HUES48 (cell line): ENCODE results near the gene CARMIL1.

ENCODE experiments used
- H3K27ac ChIP-seq: one replicate; pipeline ENCODE4 v1.7.0; 2013; ENCODE audit warnings: low read depth, low read length, inconsistent platforms
- H3K27me3 ChIP-seq: 2 replicates; pipeline ENCODE4 v1.6.1; 2013; ENCODE audit warnings: mild to moderate bottlenecking, low read length; ENCODE audit not compliant: control insufficient read depth, insufficient read depth
- H3K36me3 ChIP-seq: 2 replicates; pipeline ENCODE4 v1.6.1; 2013; ENCODE audit warnings: low read length; ENCODE audit not compliant: control insufficient read depth, insufficient read depth
- H3K4me1 ChIP-seq: 2 replicates; pipeline ENCODE4 v1.6.1; 2013; ENCODE audit warnings: mild to moderate bottlenecking, low read length; ENCODE audit not compliant: control insufficient read depth, insufficient read depth
- H3K4me3 ChIP-seq: 2 replicates; pipeline ENCODE4 v1.5.1; 2013; ENCODE audit warnings: mild to moderate bottlenecking, low read depth, low read length
- H3K9ac ChIP-seq: 2 replicates; pipeline ENCODE4 v1.6.1; 2013; ENCODE audit warnings: mild to moderate bottlenecking, low read depth, low read length, moderate library complexity
- H3K9me3 ChIP-seq: 2 replicates; pipeline ENCODE4 v1.6.1; 2013; ENCODE audit warnings: low read length; ENCODE audit not compliant: control insufficient read depth, insufficient read depth

CARMIL1 gene

DNA sequence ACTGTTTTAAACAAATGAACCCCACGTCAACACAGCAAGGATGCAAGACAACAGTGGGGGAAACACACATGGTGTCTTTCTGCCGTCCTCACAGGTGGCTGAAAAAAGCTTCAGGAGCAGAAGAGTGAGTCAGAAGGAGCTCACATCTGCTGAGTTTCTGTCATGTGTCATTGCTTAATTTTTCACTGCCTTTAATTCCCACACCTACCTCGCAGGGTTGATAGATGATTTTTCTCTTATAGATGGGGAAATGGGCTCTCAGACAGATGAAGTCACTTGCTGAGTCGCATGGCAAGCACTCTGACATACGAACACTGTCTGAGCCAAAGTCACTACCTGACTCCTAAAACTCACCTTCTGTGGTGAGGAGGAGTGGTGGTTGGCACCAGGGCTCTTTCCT, 28.3 kb upstream of the CARMIL1 start:
- Histone ChIP-seq H3K9ac (no peak overlapping the region), H3K9me3 (no peaks in the 10 kb centered on the region), H3K27ac (no peak overlapping the region), H3K4me3 (no peak overlapping the region), H3K4me1 (no peaks in the 10 kb centered on the region), H3K27me3 (no peaks in the 10 kb centered on the region), H3K36me3 (no peaks in the 10 kb centered on the region)

GRCh38 chr6:25251426-25251825, 27.7 kb upstream of the CARMIL1 start:
- Histone ChIP-seq H3K4me1 (no peaks in the 10 kb centered on the region), H3K27ac (no peak overlapping the region), H3K9me3 (no peaks in the 10 kb centered on the region), H3K27me3 (no peaks in the 10 kb centered on the region), H3K36me3 (no peaks in the 10 kb centered on the region), H3K4me3 (no peak overlapping the region), H3K9ac (no peak overlapping the region)

DNA sequence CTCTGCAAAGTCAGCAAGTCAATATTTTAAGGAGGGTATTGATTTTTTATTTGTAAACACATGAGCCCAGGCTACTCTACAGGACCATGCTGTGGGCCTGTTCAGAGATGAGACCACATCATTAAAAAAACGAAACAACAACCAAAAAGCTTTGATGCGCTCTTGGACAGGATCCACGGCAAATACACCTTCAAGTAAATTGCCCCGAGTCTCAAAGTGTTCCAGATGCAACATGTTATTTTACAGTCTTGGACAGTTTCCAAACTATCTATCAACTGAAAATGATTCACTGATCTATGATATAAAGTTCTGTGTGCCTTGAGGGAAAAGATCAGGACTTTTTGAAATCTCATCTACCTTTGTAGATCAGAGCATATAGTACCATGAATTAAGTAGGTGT, 25.8 kb upstream of the CARMIL1 start:
- no peaks in the 10 kb centered on the region for H3K27me3 ChIP-seq
- H3K4me3 ChIP-seq, result no peak overlapping the region
- no peaks in the 10 kb centered on the region for H3K9me3 ChIP-seq
- H3K9ac ChIP-seq, result no peak overlapping the region
- no peaks in the 10 kb centered on the region for H3K4me1 ChIP-seq
- no peak overlapping the region for H3K27ac ChIP-seq
- H3K36me3 ChIP-seq, result no peaks in the 10 kb centered on the region

GRCh38 chr6:25254671-25255070, 24.5 kb upstream of the CARMIL1 start:
- no peaks in the 10 kb centered on the region for H3K36me3 ChIP-seq
- H3K4me1 ChIP-seq, result no peaks in the 10 kb centered on the region
- no peaks in the 10 kb centered on the region for H3K9me3 ChIP-seq
- no peaks in the 10 kb centered on the region for H3K27me3 ChIP-seq
- no peak overlapping the region for H3K4me3 ChIP-seq
- no peak overlapping the region for H3K27ac ChIP-seq
- H3K9ac ChIP-seq, result no peak overlapping the region

DNA sequence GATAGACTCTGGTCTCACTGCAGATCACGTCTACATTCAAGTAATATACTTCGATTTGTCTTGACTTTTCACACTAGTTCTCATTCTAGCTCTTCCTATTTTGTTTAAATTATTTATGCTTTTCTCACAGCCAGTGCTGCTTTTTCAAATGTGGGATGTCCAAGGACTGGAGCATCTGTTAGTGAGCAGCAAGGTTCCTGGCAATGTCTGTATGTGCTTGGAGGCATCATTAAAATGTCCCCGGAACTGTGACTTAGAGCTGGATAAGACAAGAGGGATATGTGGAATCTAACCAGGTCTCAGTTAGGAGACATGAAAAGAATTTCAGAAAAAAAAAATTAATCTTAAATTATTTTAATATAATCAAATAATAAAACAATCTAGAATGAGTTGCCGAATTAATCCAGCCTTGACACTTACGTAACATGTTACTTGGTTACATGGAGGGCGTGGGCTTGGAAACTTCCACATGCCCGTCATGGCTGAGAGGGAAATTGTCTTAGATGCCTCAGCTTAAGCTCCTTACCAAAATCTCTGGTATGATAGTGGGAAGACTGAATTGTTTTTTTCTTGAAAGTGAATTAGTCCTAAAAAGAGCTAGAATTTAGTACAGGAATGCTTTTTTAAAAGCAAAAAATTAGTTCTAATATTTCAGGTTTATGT, 21.4 kb upstream of the CARMIL1 start:
- Histone ChIP-seq H3K27me3 (no peaks in the 10 kb centered on the region), H3K4me1 (no peaks in the 10 kb centered on the region), H3K36me3 (no peaks in the 10 kb centered on the region), H3K9me3 (no peaks in the 10 kb centered on the region), H3K9ac (no peak overlapping the region), H3K4me3 (no peak overlapping the region), H3K27ac (no peak overlapping the region)

DNA sequence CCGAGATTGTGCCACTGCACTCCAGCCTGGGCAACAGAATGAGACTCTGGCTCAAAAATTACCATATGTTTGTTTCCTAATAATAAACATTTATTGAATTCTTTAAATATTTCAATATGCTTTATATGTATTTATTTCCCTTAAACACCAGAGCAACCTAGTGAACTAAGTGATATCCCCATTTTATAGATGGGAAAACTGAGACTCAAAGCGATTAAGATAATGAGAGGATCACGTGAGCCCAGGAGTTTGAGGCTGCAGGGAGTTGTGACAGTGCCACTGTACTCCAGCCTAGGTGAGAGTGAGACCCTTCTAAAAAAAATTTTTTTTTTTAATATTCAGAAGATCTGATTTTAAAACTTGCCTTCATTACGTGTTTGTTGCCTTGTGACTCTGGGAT, 19.4 kb upstream of the CARMIL1 start:
- no peaks in the 10 kb centered on the region for H3K27me3 ChIP-seq
- no peak overlapping the region for H3K27ac ChIP-seq
- no peaks in the 10 kb centered on the region for H3K4me1 ChIP-seq
- H3K9ac ChIP-seq, result no peak overlapping the region
- no peak overlapping the region for H3K4me3 ChIP-seq
- H3K9me3 ChIP-seq, result no peaks in the 10 kb centered on the region
- H3K36me3 ChIP-seq, result no peaks in the 10 kb centered on the region

DNA sequence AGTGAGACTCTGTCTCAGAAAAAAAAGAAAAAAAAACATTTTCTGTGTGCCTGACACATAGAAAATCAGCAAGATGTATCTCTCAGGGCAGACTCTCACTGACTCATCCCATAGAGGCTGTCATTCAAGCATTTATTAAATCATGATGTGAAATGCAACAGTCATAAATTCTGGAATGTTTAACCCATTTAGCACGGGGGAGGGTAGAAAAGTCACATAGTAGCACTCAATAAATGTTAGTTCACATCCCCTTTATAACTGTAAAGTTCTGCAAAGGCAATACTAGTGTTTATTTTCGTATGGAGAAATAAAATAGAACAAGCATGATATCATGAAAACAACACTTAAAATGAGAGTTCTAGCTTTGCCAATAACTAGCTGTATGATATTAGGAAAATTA, 15.5 kb upstream of the CARMIL1 start:
- no peaks in the 10 kb centered on the region for H3K27me3 ChIP-seq
- no peaks in the 10 kb centered on the region for H3K4me1 ChIP-seq
- H3K4me3 ChIP-seq, result no peak overlapping the region
- H3K36me3 ChIP-seq, result no peaks in the 10 kb centered on the region
- H3K9me3 ChIP-seq, result no peaks in the 10 kb centered on the region
- no peak overlapping the region for H3K27ac ChIP-seq
- no peak overlapping the region for H3K9ac ChIP-seq

DNA sequence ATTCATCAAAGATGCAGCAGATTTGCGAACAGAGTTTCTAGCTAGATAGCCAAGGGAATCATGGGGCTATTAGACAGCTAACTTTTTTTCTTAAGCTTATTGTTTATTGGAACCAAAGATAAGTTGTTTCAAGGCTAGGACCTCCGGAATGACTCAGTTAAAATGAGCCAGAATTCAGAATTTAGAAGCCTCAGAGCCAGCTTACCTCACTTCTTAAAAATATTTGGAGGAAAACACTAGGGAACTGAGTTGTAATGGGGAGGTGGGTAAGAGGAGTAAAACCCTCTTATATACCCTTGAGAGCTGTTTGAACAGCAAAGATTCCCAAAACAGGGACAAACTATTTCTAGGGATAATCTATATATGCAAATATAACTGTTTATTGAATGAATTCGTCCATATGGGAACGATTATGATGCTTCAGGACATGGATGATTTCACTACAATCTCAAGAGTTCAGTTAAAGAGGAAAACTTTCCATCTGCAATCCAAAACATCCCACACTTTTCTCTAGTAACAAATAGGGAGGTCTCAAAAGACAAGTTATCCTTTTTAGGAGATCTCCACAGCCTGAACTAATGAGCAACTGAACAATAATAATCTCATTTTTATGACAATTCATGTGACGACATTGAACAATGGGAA, 12.6 kb upstream of the CARMIL1 start:
- no peaks in the 10 kb centered on the region for H3K36me3 ChIP-seq
- no peak overlapping the region for H3K27ac ChIP-seq
- no peaks in the 10 kb centered on the region for H3K9me3 ChIP-seq
- H3K4me1 ChIP-seq, result no peaks in the 10 kb centered on the region
- H3K4me3 ChIP-seq, result no peak overlapping the region
- H3K9ac ChIP-seq, result no peak overlapping the region
- no peaks in the 10 kb centered on the region for H3K27me3 ChIP-seq

DNA sequence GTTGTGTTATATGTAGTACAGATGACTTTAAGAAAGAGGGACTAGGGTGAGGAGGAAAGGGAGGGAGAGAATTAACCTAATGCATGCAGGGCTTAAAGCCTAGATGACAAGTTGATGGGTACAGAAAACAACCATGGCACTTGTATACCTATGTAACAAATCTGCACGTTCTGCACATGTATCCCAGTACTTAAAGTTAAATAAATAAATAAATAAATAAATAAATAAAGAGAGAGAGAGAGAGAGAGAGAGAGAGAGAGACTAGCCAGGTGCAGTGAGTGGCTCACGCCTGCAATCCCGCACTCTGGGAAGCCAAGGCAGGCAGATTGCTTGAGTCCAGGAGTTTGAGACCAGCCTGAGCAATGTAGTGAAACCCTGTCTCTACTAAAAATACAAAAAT, 11.5 kb upstream of the CARMIL1 start:
- no peaks in the 10 kb centered on the region for H3K36me3 ChIP-seq
- no peaks in the 10 kb centered on the region for H3K27me3 ChIP-seq
- no peaks in the 10 kb centered on the region for H3K9me3 ChIP-seq
- H3K4me1 ChIP-seq, result no peaks in the 10 kb centered on the region
- H3K4me3 ChIP-seq, result no peak overlapping the region
- H3K9ac ChIP-seq, result no peak overlapping the region
- H3K27ac ChIP-seq, result no peak overlapping the region

DNA sequence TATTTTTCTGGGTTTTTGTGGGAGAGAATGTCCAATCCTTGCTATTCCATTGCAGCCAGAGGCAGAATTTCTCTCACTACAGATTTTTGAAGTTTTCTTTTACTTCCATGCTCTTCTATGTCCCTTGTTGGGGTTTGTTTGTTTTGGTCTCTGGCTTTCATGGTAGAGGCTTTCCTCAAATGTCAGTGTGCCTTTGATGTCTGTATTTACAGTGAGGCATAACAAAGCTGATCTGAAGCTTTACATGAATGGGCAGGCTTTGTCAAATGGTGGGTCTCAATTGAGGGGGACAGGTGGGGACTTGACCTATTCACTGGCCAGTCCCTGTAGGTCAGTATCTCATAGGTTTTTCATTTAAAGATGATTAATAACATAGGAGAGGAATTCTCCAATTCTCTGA, 8.6 kb upstream of the CARMIL1 start:
- Histone ChIP-seq H3K36me3 (no peaks in the 10 kb centered on the region), H3K27me3 (no peaks in the 10 kb centered on the region), H3K27ac (no peak overlapping the region), H3K4me1 (no peaks in the 10 kb centered on the region), H3K9me3 (no peaks in the 10 kb centered on the region), H3K4me3 (no peak overlapping the region), H3K9ac (no peak overlapping the region)

DNA sequence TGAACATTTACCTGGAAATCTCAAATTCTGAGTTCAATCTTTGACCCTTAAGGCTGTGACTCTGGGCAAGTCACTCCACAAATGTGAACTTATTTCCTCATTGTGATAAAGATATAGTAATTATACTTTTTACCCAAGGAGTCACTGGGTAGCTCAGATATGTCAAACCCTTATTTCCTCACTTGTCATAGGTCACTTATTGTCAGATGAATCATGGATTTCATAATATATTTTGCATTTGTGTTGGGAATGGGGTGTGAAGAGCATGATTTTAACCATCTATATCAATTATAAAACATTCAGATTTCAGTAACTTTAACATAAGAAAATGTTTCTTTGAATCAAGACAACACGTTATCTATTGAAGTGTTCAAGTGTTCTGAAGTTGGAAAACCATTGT, 3.7 kb upstream of the CARMIL1 start:
- Histone ChIP-seq H3K27ac (no peak overlapping the region), H3K36me3 (no peaks in the 10 kb centered on the region), H3K4me1 (peaks cover 13% of the 10 kb centered on the region), H3K27me3 (no peaks in the 10 kb centered on the region), H3K9ac (no peak overlapping the region), H3K4me3 (no peak overlapping the region), H3K9me3 (no peaks in the 10 kb centered on the region)
